GM12801 (cell line): Measurements from ENCODE around the gene CREB3.

ENCODE experiments used
- CTCF ChIP-seq: IDR thresholded peaks from one replicate; pipeline ENCODE4 v1.5.1; 2011; ENCODE audit warnings: control low read depth; ENCODE audit not compliant: insufficient read length; ENCODE audit errors: extremely low read depth

CREB3 gene, protein sequence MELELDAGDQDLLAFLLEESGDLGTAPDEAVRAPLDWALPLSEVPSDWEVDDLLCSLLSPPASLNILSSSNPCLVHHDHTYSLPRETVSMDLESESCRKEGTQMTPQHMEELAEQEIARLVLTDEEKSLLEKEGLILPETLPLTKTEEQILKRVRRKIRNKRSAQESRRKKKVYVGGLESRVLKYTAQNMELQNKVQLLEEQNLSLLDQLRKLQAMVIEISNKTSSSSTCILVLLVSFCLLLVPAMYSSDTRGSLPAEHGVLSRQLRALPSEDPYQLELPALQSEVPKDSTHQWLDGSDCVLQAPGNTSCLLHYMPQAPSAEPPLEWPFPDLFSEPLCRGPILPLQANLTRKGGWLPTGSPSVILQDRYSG

DNA sequence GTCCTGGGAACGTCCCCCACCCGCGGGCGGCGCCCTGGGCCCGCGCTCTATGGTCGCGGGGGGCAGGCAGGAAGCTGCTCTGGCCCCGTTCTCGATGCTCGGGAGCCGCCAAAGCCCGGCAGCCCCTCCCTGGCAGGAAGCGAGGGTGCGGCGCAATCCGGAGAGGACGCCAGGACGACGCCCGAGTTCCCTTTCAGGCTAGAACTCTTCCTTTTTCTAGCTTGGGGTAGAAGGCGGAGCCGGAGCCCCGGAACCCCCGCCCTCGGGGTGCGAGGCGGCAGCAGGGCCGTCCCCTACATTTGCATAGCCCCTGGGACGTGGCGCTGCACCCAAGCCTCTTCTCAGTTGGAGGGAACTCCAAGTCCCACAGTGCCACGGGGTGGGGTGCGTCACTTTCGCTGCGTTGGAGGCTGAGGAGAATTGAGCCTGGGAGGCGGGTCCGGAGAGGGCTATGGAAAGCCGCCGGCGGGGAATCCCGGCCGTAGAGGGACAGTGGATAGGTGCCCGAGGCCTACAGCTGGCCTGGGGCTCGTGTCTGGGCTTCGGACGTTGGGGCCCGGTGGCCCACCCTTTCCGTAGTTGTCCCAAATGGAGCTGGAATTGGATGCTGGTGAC, at the start of gene CREB3, which contains the start of gene TLN1:
TSS of gene CREB3 (plus strand) at position 482 of the 615 bp plus-strand sequence. CDS start at position 589, 107 bp downstream.
TSS of gene TLN1 (minus strand) at position 11 of the 615 bp plus-strand sequence. CDS start 6,501 bp downstream, outside the sequence.
- no peak for TF ChIP-seq CTCF

DNA sequence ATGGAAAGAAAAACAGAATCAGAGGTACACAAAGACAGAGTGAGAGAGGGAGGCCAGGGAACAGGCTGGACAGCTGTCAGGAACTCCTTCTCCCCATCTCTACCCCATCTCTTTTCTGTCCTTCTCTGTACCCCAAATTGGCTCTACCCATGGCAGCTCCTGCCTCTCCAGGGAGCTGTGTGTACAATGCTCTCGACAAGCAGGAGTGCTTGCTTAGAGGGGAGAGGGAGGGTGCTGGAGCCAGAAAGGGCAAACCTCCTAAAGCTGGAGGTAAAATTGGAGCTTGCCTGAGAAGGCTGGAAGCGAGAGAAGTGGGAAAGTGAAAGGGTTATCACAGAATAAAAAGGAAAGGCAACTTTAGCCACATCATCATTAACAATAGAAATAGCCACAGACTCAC, 49.1 kb upstream of the CREB3 start:
- no peak for TF ChIP-seq CTCF

GRCh38 chr9:35684921-35685320, 47.5 kb upstream of the CREB3 start:
- no peak for TF ChIP-seq CTCF

- TF ChIP-seq CTCF, result no peak
Measured at GRCh38 chr9:35685506-35685905, 47.0 kb upstream of the CREB3 start.

- TF ChIP-seq CTCF, result no peak
Measured at GRCh38 chr9:35686222-35687203, 46.0 kb upstream of the CREB3 start.

DNA sequence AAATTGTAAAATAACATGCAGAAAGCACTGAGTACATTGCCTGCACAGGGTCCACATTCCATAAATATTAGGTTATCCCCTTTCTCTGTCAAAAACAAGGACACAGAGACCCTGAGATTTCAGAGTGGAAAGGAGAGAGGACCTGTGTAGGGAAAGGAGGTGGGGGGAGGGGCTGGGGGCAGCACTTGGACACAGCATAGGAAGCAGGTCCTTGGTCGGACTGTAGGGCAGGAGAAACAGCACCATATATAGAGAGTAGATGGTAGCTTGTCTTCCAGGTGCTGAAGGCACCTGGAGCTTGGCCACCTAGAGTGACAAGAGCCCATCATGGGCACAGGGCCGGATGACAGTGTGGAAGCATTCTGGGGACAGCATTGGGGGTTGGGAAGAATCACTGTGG, 45.2 kb upstream of the CREB3 start:
- no peak for TF ChIP-seq CTCF
